ENCODE results near the gene TMEM125.

The TMEM125 gene

GRCh38 chr1:43274804-43275180, 5.0 kb downstream of the TMEM125 start:
- DNase-seq, result no peak

GRCh38 chr1:43275826-43276620, 6.2 kb downstream of the TMEM125 start:
- DNase-seq, result no peak

GRCh38 chr1:43276673-43277072, 6.9 kb downstream of the TMEM125 start:
- no peak for DNase-seq

GRCh38 chr1:43277116-43277876, 7.5 kb downstream of the TMEM125 start:
- no peak for DNase-seq

GRCh38 chr1:43279161-43279560, 9.4 kb downstream of the TMEM125 start:
- no peak for DNase-seq

GRCh38 chr1:43279666-43280065, 9.9 kb downstream of the TMEM125 start:
- DNase-seq, result no peak

- no peak for DNase-seq
These were observed 10.9 kb downstream of the TMEM125 start for GRCh38 chr1:43280692-43281091.

- no peak for DNase-seq
These were observed 12.7 kb downstream of the TMEM125 start for GRCh38 chr1:43282220-43283195.

GRCh38 chr1:43284065-43284464, 14.3 kb downstream of the TMEM125 start:
- DNase-seq, result no peak

GRCh38 chr1:43284546-43285110, 14.8 kb downstream of the TMEM125 start:
- no peak for DNase-seq

- peak; percentile 13 for DNase-seq
These were observed 15.6 kb downstream of the TMEM125 start, which contains the start of gene C1orf210 for GRCh38 chr1:43285269-43285990. C1orf210 (minus strand) TSS chr1:43285581; CDS start chr1:43283270, 2,311 bp downstream.

- DNase-seq, result no peak
These were observed 16.3 kb downstream of the TMEM125 start for GRCh38 chr1:43286115-43286514.

GRCh38 chr1:43286533-43286932, 16.8 kb downstream of the TMEM125 start:
- no peak for DNase-seq

- DNase-seq, result no peak
These were observed 18.4 kb downstream of the TMEM125 start for GRCh38 chr1:43288058-43288784.

- DNase-seq, result no peak
These were observed 19.3 kb downstream of the TMEM125 start for GRCh38 chr1:43288785-43289706.

GRCh38 chr1:43292216-43292615, 22.4 kb downstream of the TMEM125 start:
- no peak for DNase-seq

GRCh38 chr1:43292679-43293078, 22.9 kb downstream of the TMEM125 start:
- DNase-seq, result no peak

GRCh38 chr1:43293176-43293575, 23.4 kb downstream of the TMEM125 start:
- DNase-seq, result no peak

GRCh38 chr1:43293896-43294760, 24.3 kb downstream of the TMEM125 start:
- no peak for DNase-seq

Measured in activated CD4-positive, alpha-beta T cell treated with anti-CD3 and anti-CD28 coated beads for 48 hours (primary cell).